HEK293 (cell line): ENCODE data around the gene SNCB.

Experiments used
- EGR2 ChIP-seq: fragments of 450-650 bp; formaldehyde crosslinking; IDR thresholded peaks from 2 replicates; pipeline ENCODE4 v1.5.1; 2016; ENCODE audit warnings: low read depth, missing biosample characterization, missing genetic modification characterization
- GLI4 ChIP-seq: fragments of 450-650 bp; formaldehyde crosslinking; IDR thresholded peaks from 2 replicates; pipeline ENCODE4 v1.5.1; 2016; ENCODE audit warnings: missing biosample characterization, missing genetic modification characterization
- GLIS1 ChIP-seq: fragments of 450-650 bp; formaldehyde crosslinking; IDR thresholded peaks from 2 replicates; pipeline ENCODE4 v1.5.1; 2016; ENCODE audit warnings: missing biosample characterization, missing genetic modification characterization
- GLIS2 ChIP-seq: fragments of 450-650 bp; formaldehyde crosslinking; IDR thresholded peaks from 2 replicates; pipeline ENCODE4 v1.5.1; 2016; ENCODE audit warnings: missing biosample characterization, missing genetic modification characterization
- IKZF3 ChIP-seq: fragments of 450-650 bp; IDR thresholded peaks from 2 replicates; pipeline ENCODE4 v1.5.0; 2018; ENCODE audit warnings: missing biosample characterization, mild to moderate bottlenecking, missing genetic modification characterization, moderate library complexity
- KLF1 ChIP-seq: fragments of 450-650 bp; formaldehyde crosslinking; IDR thresholded peaks from 2 replicates; pipeline ENCODE4 v1.5.1; 2016; ENCODE audit warnings: missing biosample characterization, missing genetic modification characterization
- KLF9 ChIP-seq: fragments of 450-650 bp; formaldehyde crosslinking; IDR thresholded peaks from 2 replicates; pipeline ENCODE4 v1.5.1; 2016; ENCODE audit warnings: missing biosample characterization, missing genetic modification characterization, low read depth
- OSR2 ChIP-seq: fragments of 450-650 bp; formaldehyde crosslinking; IDR thresholded peaks from 2 replicates; pipeline ENCODE4 v1.5.1; 2016; ENCODE audit warnings: missing biosample characterization, missing genetic modification characterization
- PRDM1 ChIP-seq: fragments of 450-650 bp; formaldehyde crosslinking; IDR thresholded peaks from 2 replicates; pipeline ENCODE4; 2016; ENCODE audit warnings: missing biosample characterization, missing genetic modification characterization
- SETDB1 ChIP-seq: IDR thresholded peaks from one replicate; pipeline ENCODE4 v1.6.1; 2017; ENCODE audit warnings: mild to moderate bottlenecking, low read length, moderate library complexity, mixed read lengths; ENCODE audit not compliant: insufficient read length
- YY1 ChIP-seq: fragments of 450-650 bp; formaldehyde crosslinking; IDR thresholded peaks from 2 replicates; pipeline ENCODE4 v1.5.1; 2018; ENCODE audit warnings: missing biosample characterization, missing genetic modification characterization
- ZBTB17 ChIP-seq: fragments of 450-650 bp; formaldehyde crosslinking; IDR thresholded peaks from 2 replicates; pipeline ENCODE4 v1.5.1; 2016; ENCODE audit warnings: missing biosample characterization, missing genetic modification characterization
- ZBTB20 ChIP-seq: fragments of 450-650 bp; formaldehyde crosslinking; IDR thresholded peaks from 2 replicates; pipeline ENCODE4 v1.5.1; 2016; ENCODE audit warnings: missing biosample characterization, missing genetic modification characterization
- ZBTB21 ChIP-seq: fragments of 450-650 bp; formaldehyde crosslinking; IDR thresholded peaks from 2 replicates; pipeline ENCODE4 v1.5.1; 2017; ENCODE audit warnings: missing biosample characterization, missing genetic modification characterization
- ZBTB48 ChIP-seq: fragments of 450-650 bp; formaldehyde crosslinking; IDR thresholded peaks from 2 replicates; pipeline ENCODE4 v1.5.1; 2016; ENCODE audit warnings: missing biosample characterization, missing genetic modification characterization
- ZIC2 ChIP-seq: fragments of 450-650 bp; formaldehyde crosslinking; IDR thresholded peaks from 2 replicates; pipeline ENCODE4 v1.5.1; 2016; ENCODE audit warnings: missing biosample characterization, missing genetic modification characterization
- ZNF174 ChIP-seq: fragments of 450-650 bp; formaldehyde crosslinking; IDR thresholded peaks from 2 replicates; pipeline ENCODE4 v1.5.0; 2017; ENCODE audit warnings: missing biosample characterization, mild to moderate bottlenecking, missing genetic modification characterization
- ZNF19 ChIP-seq: fragments of 450-650 bp; formaldehyde crosslinking; IDR thresholded peaks from 2 replicates; pipeline ENCODE4; 2016; ENCODE audit warnings: missing biosample characterization, missing genetic modification characterization, low read depth
- ZNF223 ChIP-seq: fragments of 450-650 bp; formaldehyde crosslinking; IDR thresholded peaks from 2 replicates; pipeline ENCODE4 v1.5.1; 2016; ENCODE audit warnings: missing biosample characterization, missing genetic modification characterization
- ZNF23 ChIP-seq: fragments of 450-650 bp; formaldehyde crosslinking; IDR thresholded peaks from 2 replicates; pipeline ENCODE4 v1.5.1; 2016; ENCODE audit warnings: missing biosample characterization, missing genetic modification characterization, borderline replicate concordance
- ZNF24 ChIP-seq: fragments of 450-650 bp; formaldehyde crosslinking; IDR thresholded peaks from 2 replicates; pipeline ENCODE4 v1.5.1; 2016; ENCODE audit warnings: missing biosample characterization, missing genetic modification characterization
- ZNF302 ChIP-seq: fragments of 450-650 bp; formaldehyde crosslinking; IDR thresholded peaks from 2 replicates; pipeline ENCODE4 v1.5.1; 2016; ENCODE audit warnings: missing biosample characterization, missing genetic modification characterization, low read depth
- ZNF433 ChIP-seq: fragments of 450-650 bp; formaldehyde crosslinking; IDR thresholded peaks from 2 replicates; pipeline ENCODE4 v1.5.1; 2016; ENCODE audit warnings: missing biosample characterization, missing genetic modification characterization, low read depth
- ZNF510 ChIP-seq: fragments of 450-650 bp; formaldehyde crosslinking; IDR thresholded peaks from 2 replicates; pipeline ENCODE4 v1.5.1; 2018; ENCODE audit warnings: mild to moderate bottlenecking, missing genetic modification characterization, missing biosample characterization; ENCODE audit not compliant: insufficient replicate concordance
- ZNF530 ChIP-seq: fragments of 450-650 bp; formaldehyde crosslinking; IDR thresholded peaks from 2 replicates; pipeline ENCODE4 v1.5.1; 2016; ENCODE audit warnings: low read depth, missing biosample characterization, missing genetic modification characterization
- ZNF558 ChIP-seq: fragments of 450-650 bp; formaldehyde crosslinking; IDR thresholded peaks from 2 replicates; pipeline ENCODE4 v1.5.1; 2016; ENCODE audit warnings: missing biosample characterization, missing genetic modification characterization
- ZNF561 ChIP-seq: fragments of 450-650 bp; IDR thresholded peaks from 2 replicates; pipeline ENCODE4 v1.5.1; 2018; ENCODE audit warnings: missing biosample characterization, missing genetic modification characterization, borderline replicate concordance
- ZNF571 ChIP-seq: fragments of 450-650 bp; formaldehyde crosslinking; IDR thresholded peaks from 2 replicates; pipeline ENCODE4 v1.5.0; 2017; ENCODE audit warnings: missing biosample characterization, missing genetic modification characterization
- ZNF585B ChIP-seq: fragments of 450-650 bp; formaldehyde crosslinking; IDR thresholded peaks from 2 replicates; pipeline ENCODE4 v1.5.1; 2016; ENCODE audit warnings: missing biosample characterization, missing genetic modification characterization
- ZNF621 ChIP-seq: fragments of 450-650 bp; formaldehyde crosslinking; IDR thresholded peaks from 2 replicates; pipeline ENCODE4 v1.5.1; 2017; ENCODE audit warnings: missing biosample characterization, missing genetic modification characterization
- ZNF677 ChIP-seq: fragments of 450-650 bp; IDR thresholded peaks from 2 replicates; pipeline ENCODE4 v1.5.0; 2018; ENCODE audit warnings: missing biosample characterization, mild to moderate bottlenecking, missing genetic modification characterization, moderate library complexity
- ZNF701 ChIP-seq: fragments of 450-650 bp; formaldehyde crosslinking; IDR thresholded peaks from 2 replicates; pipeline ENCODE4 v1.5.1; 2016; ENCODE audit warnings: missing biosample characterization, missing genetic modification characterization
- ZSCAN23 ChIP-seq: fragments of 450-650 bp; formaldehyde crosslinking; IDR thresholded peaks from 2 replicates; pipeline ENCODE4 v1.5.1; 2016; ENCODE audit warnings: missing biosample characterization, missing genetic modification characterization
- TF ChIP-seq, protein P1 (sequence below): fragments of 450-650 bp; formaldehyde crosslinking; conservative IDR thresholded peaks from 2 replicates; pipeline ENCODE4 v1.5.1; 2016; ENCODE audit warnings: low read depth, missing biosample characterization, missing genetic modification characterization
- TF ChIP-seq, protein P2 (sequence below): fragments of 450-650 bp; formaldehyde crosslinking; IDR thresholded peaks from 2 replicates; pipeline ENCODE4 v1.5.1; 2017; ENCODE audit warnings: missing biosample characterization, missing genetic modification characterization
- TF ChIP-seq, protein P3 (sequence below): fragments of 450-650 bp; formaldehyde crosslinking; IDR thresholded peaks from 2 replicates; pipeline ENCODE4 v1.5.1; 2016; ENCODE audit warnings: missing biosample characterization, missing genetic modification characterization

The SNCB gene

DNA sequence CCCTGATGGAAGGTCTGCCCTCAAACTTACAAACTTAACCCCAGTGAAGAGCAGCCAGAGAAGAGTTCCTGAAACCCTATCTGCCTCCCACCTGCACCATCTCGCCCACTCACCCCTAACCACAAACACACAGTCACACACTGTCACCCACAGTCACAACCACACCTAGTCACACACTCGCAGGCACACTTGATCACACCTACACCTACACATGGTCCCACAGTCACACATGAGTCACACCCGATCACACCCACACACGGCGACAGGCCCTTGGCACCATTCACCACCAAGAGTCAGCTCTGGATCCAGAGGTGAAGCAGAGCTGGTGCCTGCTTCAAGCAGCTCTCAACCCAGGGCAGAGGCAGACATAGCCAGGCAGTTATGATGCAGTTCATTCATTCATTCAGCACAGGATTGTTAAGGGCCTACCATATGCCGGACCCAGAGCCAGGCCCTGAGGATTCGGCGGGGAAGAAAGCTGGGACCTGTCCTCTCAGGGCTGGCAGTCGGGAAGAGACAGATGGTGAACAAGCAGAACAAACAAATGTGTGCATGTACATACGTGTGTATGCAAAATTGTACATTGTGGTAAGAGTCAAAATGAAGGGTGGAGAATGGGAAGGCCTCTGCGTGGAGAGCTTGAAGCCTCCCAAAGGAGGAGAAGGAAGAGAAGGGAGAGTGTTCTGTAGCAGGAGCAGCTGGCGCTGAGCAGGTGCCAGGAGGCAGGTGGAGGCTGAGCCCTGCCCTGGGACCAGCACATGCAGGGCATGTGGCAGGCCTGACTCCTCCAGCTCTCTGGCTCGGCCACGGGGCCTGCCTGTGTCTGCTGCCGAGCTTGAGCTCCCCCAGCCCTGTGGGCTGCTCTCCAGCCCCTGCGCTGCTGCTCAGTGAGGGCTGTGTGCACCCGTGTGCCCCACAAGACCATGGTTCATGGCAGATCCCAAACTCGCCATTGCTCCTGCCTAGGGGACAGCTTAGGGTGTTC is 23.4 kb upstream of the SNCB start (continued):
- TF ChIP-seq, protein P1, sequence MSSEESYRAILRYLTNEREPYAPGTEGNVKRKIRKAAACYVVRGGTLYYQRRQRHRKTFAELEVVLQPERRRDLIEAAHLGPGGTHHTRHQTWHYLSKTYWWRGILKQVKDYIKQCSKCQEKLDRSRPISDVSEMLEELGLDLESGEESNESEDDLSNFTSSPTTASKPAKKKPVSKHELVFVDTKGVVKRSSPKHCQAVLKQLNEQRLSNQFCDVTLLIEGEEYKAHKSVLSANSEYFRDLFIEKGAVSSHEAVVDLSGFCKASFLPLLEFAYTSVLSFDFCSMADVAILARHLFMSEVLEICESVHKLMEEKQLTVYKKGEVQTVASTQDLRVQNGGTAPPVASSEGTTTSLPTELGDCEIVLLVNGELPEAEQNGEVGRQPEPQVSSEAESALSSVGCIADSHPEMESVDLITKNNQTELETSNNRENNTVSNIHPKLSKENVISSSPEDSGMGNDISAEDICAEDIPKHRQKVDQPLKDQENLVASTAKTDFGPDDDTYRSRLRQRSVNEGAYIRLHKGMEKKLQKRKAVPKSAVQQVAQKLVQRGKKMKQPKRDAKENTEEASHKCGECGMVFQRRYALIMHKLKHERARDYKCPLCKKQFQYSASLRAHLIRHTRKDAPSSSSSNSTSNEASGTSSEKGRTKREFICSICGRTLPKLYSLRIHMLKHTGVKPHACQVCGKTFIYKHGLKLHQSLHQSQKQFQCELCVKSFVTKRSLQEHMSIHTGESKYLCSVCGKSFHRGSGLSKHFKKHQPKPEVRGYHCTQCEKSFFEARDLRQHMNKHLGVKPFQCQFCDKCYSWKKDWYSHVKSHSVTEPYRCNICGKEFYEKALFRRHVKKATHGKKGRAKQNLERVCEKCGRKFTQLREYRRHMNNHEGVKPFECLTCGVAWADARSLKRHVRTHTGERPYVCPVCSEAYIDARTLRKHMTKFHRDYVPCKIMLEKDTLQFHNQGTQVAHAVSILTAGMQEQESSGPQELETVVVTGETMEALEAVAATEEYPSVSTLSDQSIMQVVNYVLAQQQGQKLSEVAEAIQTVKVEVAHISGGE (tag by site-specific recombination) = no peak
- TF ChIP-seq SETDB1 = no peak
- TF ChIP-seq ZNF223 (tag by site-specific recombination) = no peak
- no peak for TF ChIP-seq GLIS1 (tag by site-specific recombination)
- peak; percentile 47; the same call in 1 of the 2 replicates for TF ChIP-seq KLF9 (tag by site-specific recombination)
- TF ChIP-seq ZNF530 (tag by site-specific recombination) = no peak
- TF ChIP-seq ZNF701 (tag by site-specific recombination) = no peak
- no peak for TF ChIP-seq OSR2 (tag by site-specific recombination)
- no peak for TF ChIP-seq ZNF510 (tag by site-specific recombination)
- no peak for TF ChIP-seq ZNF585B (tag by site-specific recombination)
- no peak for TF ChIP-seq ZNF302 (tag by site-specific recombination)
- peak; percentile 100 for TF ChIP-seq EGR2 (tag by site-specific recombination)
- TF ChIP-seq IKZF3 (tag by site-specific recombination) = no peak
- no peak for TF ChIP-seq ZNF174 (tag by site-specific recombination)
- TF ChIP-seq ZNF23 = no peak
- TF ChIP-seq YY1 (tag by site-specific recombination) = no peak
- no peak for TF ChIP-seq ZSCAN23 (tag by site-specific recombination)
- peak; percentile 32; the same call in 1 of the 2 replicates for TF ChIP-seq GLIS2 (tag by site-specific recombination)
- no peak for TF ChIP-seq ZNF433
- no peak for TF ChIP-seq ZNF621 (tag by site-specific recombination)
- TF ChIP-seq, protein P2, sequence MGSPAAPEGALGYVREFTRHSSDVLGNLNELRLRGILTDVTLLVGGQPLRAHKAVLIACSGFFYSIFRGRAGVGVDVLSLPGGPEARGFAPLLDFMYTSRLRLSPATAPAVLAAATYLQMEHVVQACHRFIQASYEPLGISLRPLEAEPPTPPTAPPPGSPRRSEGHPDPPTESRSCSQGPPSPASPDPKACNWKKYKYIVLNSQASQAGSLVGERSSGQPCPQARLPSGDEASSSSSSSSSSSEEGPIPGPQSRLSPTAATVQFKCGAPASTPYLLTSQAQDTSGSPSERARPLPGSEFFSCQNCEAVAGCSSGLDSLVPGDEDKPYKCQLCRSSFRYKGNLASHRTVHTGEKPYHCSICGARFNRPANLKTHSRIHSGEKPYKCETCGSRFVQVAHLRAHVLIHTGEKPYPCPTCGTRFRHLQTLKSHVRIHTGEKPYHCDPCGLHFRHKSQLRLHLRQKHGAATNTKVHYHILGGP = no peak
- TF ChIP-seq ZBTB21 (tag by site-specific recombination) = no peak
- no peak for TF ChIP-seq PRDM1 (tag by site-specific recombination)
- TF ChIP-seq ZNF571 = no peak
- no peak for TF ChIP-seq ZNF561
- TF ChIP-seq KLF1 (tag by site-specific recombination) = peak; percentile 57
- peak; percentile 52; the same call in 1 of the 2 replicates for TF ChIP-seq ZBTB48 (tag by site-specific recombination)
- no peak for TF ChIP-seq GLI4 (tag by site-specific recombination)
- TF ChIP-seq ZNF19 = no peak
- TF ChIP-seq ZIC2 (tag by site-specific recombination) = no peak
- 0 out of 2 replicates have a peak, but pooled peaks have one; percentile 18 for TF ChIP-seq ZBTB17 (tag by site-specific recombination)
- TF ChIP-seq ZNF24 (tag by site-specific recombination) = no peak
- TF ChIP-seq, protein P3, sequence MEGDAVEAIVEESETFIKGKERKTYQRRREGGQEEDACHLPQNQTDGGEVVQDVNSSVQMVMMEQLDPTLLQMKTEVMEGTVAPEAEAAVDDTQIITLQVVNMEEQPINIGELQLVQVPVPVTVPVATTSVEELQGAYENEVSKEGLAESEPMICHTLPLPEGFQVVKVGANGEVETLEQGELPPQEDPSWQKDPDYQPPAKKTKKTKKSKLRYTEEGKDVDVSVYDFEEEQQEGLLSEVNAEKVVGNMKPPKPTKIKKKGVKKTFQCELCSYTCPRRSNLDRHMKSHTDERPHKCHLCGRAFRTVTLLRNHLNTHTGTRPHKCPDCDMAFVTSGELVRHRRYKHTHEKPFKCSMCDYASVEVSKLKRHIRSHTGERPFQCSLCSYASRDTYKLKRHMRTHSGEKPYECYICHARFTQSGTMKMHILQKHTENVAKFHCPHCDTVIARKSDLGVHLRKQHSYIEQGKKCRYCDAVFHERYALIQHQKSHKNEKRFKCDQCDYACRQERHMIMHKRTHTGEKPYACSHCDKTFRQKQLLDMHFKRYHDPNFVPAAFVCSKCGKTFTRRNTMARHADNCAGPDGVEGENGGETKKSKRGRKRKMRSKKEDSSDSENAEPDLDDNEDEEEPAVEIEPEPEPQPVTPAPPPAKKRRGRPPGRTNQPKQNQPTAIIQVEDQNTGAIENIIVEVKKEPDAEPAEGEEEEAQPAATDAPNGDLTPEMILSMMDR (tag by site-specific recombination) = no peak
- TF ChIP-seq ZNF677 (tag by site-specific recombination) = no peak
- TF ChIP-seq ZNF558 = no peak
- no peak for TF ChIP-seq ZBTB20 (tag by site-specific recombination)
